Chondrocyte (in vitro differentiated cells): Measurements from ENCODE around the gene CHST12. TPM values are rescaled to one million over a fixed set of nuclear protein-coding genes. Genes with fewer than 3 reads are reported as not detected.
A peak's percentile ranks its signal among the peaks of the same experiment; 100 is the strongest.

ENCODE experiments used
- DNase-seq: peaks from one replicate; pipeline ENCODE4 v3.0.0; 2021; ENCODE audit warnings: mixed read lengths, low spot score
- H3K27ac Mint-ChIP-seq: one replicate; pipeline ENCODE4 v1.8.0; 2021; ENCODE audit warnings: mild to moderate bottlenecking, moderate library complexity, mixed read lengths; ENCODE audit not compliant: unreplicated experiment
- H3K27me3 Mint-ChIP-seq: 2 replicates; pipeline ENCODE4 v1.8.0; 2021; ENCODE audit warnings: low read depth, mixed read lengths
- H3K36me3 Mint-ChIP-seq: 2 replicates; pipeline ENCODE4 v1.8.0; 2021; ENCODE audit warnings: low read depth, mixed read lengths
- H3K4me1 Mint-ChIP-seq: 2 replicates; pipeline ENCODE4 v1.8.0; 2021; ENCODE audit warnings: low read depth, mild to moderate bottlenecking, mixed read lengths
- H3K4me3 Mint-ChIP-seq: one replicate; pipeline ENCODE4 v1.8.0; 2021; ENCODE audit warnings: mild to moderate bottlenecking, moderate library complexity, mixed read lengths; ENCODE audit not compliant: unreplicated experiment
- H3K9me3 Mint-ChIP-seq: 2 replicates; pipeline ENCODE4 v1.8.0; 2021; ENCODE audit warnings: low read depth, mixed read lengths
- total RNA-seq: library from RNA; stranded (reverse); gene quantifications from 3 replicates; pipeline ENCODE4 v1.2.1, GENCODE V29; 2021
- TF ChIP-seq, protein P1 (sequence below): fragments of 200-600 bp; sonication (generic); IDR thresholded peaks from 2 replicates; pipeline ENCODE4 v1.5.0; 2021; ENCODE audit warnings: antibody characterized with exemption, mild to moderate bottlenecking, moderate library complexity

CHST12 gene
- total RNA-seq, 1 donor from 2014 or later = 22.4 TPM

DNA sequence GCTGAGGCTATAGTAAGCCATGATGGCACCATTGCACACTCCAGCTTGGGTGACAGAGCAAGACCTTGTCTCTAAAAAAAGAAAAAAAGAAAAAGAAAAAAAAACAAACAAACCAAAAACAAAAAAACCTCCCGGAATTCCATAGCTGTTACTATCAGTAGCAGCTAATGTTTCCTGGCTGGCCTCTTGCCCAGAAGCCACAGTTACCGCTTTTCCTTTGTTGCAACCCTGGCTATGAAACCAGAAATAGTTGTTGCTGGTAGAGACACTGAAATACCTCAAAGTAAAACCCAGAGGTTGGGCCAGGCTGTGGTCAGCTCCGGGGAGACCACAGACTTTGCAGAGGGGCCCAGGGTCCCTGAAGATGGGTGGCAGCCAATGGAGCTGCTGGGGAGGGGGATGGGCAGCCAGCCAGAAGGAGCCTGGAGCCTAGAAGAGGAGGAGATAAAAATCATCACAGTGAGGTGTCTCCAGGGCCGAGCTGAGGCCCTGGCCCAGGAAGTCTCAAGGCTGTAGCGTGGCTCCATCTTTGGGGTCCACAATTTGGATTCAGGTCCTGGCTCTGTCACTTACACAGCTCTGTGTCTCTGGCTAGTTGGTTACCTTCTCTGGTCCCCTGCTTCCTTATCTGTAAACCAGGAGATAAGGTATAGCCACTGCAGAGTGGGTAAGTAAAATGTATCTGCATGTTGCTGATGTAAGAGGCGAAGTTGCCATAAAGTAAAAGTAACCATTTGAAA, 3.4 kb upstream of the CHST12 start:
- H3K4me1 Mint-ChIP-seq = peaks cover 29% of the 10 kb centered on the region
- DNase-seq = no peak
- no peaks in the 10 kb centered on the region for H3K9me3 Mint-ChIP-seq
- no peaks in the 10 kb centered on the region for H3K36me3 Mint-ChIP-seq
- H3K27me3 Mint-ChIP-seq = no peaks in the 10 kb centered on the region
- peak overlapping the region; percentile 99 for H3K27ac Mint-ChIP-seq
- TF ChIP-seq, protein P1, sequence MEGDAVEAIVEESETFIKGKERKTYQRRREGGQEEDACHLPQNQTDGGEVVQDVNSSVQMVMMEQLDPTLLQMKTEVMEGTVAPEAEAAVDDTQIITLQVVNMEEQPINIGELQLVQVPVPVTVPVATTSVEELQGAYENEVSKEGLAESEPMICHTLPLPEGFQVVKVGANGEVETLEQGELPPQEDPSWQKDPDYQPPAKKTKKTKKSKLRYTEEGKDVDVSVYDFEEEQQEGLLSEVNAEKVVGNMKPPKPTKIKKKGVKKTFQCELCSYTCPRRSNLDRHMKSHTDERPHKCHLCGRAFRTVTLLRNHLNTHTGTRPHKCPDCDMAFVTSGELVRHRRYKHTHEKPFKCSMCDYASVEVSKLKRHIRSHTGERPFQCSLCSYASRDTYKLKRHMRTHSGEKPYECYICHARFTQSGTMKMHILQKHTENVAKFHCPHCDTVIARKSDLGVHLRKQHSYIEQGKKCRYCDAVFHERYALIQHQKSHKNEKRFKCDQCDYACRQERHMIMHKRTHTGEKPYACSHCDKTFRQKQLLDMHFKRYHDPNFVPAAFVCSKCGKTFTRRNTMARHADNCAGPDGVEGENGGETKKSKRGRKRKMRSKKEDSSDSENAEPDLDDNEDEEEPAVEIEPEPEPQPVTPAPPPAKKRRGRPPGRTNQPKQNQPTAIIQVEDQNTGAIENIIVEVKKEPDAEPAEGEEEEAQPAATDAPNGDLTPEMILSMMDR = no peak
- H3K4me3 Mint-ChIP-seq = no peak overlapping the region

DNA sequence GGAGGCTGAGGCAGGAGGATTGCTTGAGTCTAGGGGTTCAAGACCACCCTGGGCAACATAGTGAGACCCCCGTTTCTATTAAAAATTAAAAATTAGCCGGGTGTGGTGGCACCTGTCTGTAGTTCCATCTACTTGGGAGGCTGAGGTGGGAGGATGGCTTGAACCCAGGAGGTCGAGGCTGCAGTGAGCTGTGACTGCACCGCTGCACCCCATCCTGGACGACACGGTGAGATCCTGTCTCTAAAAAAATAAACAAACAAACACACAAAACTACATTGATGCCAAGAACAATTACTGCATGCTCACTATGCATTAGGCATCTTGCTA, 761 bp upstream of the CHST12 start:
- Mint-ChIP-seq H3K4me3 (peak overlapping the region; percentile 78), H3K4me1 (peaks cover 41% of the 10 kb centered on the region), H3K9me3 (no peaks in the 10 kb centered on the region), H3K27ac (no peak overlapping the region), H3K36me3 (peaks cover 2% of the 10 kb centered on the region), H3K27me3 (no peaks in the 10 kb centered on the region)
- TF ChIP-seq, protein P1 = no peak
- no peak for DNase-seq

DNA sequence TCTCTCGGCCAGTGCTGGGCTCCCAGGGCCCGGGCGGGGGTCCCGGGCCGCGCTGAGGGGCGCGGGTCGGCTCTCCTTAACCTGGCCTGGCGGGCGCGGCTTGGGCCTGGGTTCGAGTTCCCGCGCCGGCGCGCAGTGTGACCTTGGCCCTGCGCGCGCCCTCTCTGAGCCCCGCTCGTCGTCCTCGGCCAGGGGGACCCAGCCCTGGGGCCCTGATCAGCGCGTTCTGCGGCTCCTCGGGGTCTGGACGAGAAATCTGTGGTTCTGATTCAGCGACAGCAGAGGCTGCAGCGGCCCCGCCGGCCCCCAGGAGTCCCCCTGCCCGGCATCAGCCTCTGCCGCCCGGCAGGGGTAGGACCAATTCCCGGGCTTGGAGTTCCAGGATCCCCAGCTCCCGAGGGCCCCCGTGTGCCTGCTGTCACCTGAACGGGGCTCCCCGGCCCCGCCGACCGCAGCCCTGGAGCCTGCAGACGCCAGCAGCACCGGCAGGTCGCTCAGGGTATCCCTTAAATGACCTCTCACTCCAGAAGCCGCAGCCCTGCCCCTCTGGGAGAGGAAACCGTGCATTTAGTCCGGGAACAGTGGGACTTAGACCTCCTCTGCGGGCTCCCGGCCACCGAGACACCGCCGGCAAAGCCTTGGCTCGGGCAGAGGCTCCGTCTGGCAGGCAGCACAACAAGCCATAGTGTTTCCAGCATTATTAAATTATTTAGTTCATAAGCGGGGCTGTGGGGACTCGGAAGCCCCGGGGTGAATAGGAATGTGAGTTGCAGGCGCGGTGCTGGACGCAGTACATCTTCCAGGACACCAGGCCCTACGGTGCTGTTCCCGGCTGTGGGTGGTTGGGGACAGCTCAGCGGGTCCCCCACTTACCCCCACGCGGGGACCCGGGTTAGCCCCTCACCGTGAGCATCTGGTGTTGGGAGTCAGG, 572 bp downstream of the CHST12 start:
- H3K4me3 Mint-ChIP-seq = peak overlapping the region; percentile 80
- no peak for DNase-seq
- H3K27ac Mint-ChIP-seq = no peak overlapping the region
- H3K4me1 Mint-ChIP-seq = peaks cover 41% of the 10 kb centered on the region
- H3K36me3 Mint-ChIP-seq = peaks cover 2% of the 10 kb centered on the region
- H3K27me3 Mint-ChIP-seq = no peaks in the 10 kb centered on the region
- TF ChIP-seq, protein P1 = peak; percentile 64
- no peaks in the 10 kb centered on the region for H3K9me3 Mint-ChIP-seq

DNA sequence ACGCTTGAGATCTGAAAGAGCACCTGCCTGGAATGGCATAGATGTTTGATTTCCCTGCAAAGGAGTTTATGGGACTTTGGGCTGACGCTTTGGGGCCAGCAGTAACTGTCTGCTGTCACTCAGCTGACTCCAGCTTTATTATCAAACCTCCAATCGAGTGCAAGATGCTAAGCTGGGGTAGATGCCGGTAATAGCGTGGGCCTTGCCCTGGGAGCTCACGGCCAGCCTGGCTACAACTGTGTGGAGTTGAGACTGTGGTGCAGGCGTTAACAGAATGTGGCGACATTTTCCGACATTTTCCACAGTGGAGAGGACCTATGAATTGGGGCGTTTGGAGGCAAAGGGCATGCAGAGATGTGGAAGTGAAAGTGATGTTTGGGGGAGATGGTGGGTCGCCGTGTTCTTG, 1.3 kb downstream of the CHST12 start:
- DNase-seq = no peak
- Mint-ChIP-seq H3K4me1 (peaks cover 39% of the 10 kb centered on the region), H3K4me3 (peak overlapping the region; percentile 80), H3K27me3 (no peaks in the 10 kb centered on the region), H3K36me3 (peaks cover 2% of the 10 kb centered on the region), H3K9me3 (no peaks in the 10 kb centered on the region), H3K27ac (no peak overlapping the region)
- TF ChIP-seq, protein P1 = no peak

DNA sequence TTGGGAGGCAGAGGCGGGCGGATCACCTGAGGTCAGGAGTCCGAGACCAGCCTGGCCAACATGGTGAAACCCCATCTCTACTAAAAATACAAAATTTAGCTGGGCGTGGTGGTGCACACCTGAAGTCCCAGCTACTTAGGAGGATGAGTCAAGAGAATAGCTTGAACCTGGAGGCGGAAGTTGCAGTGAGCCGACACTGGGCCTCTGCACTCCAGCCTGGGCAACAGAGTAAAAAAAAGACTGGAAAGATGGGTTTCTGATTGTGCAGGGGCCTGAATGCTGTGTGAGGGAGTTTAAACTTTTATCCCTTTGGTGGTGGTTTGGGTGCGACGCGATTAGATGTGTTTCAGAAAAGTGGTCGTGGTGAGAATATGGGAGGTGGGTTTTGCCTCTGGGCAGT, 1.8 kb downstream of the CHST12 start:
- Mint-ChIP-seq H3K4me3 (peak overlapping the region; percentile 31), H3K27ac (no peak overlapping the region), H3K36me3 (peaks cover 2% of the 10 kb centered on the region), H3K9me3 (no peaks in the 10 kb centered on the region), H3K27me3 (no peaks in the 10 kb centered on the region), H3K4me1 (peaks cover 36% of the 10 kb centered on the region)
- TF ChIP-seq, protein P1 = no peak
- no peak for DNase-seq
